Heart right ventricle (tissue), 16 donors: ENCODE results near the gene MCM7. TPM values are rescaled to one million over a fixed set of nuclear protein-coding genes. Genes with fewer than 3 reads are reported as not detected.

ENCODE experiments used
- ATAC-seq, 8 donors: fragments of 200-7000 bp; cut with Tn5 transposase; one replicate each; pipeline ENCODE4 v1.9.1; 2020; ENCODE audit warnings: mild to moderate bottlenecking in 8 of 8, moderate library complexity in 8 of 8, moderate number of reproducible peaks in 1 of 8
- DNase-seq, 2 donors: peaks; one replicate each; pipeline ENCODE4 v3.0.0-alpha.2; 2020
- H3K27ac ChIP-seq, 10 donors: fragments of 200-600 bp; sonication (generic) in 2 of 10; one replicate each; pipeline versions ENCODE4 v1.5.0 to v1.8.0; 2020 to 2022; ENCODE audit warnings: mild to moderate bottlenecking in 3 of 10
- H3K27me3 ChIP-seq, 7 donors: fragments of 200-600 bp; one replicate each; pipeline ENCODE4 v1.8.0; 2021 to 2022; ENCODE audit warnings: mild to moderate bottlenecking in 2 of 7
- H3K36me3 ChIP-seq, 9 donors: fragments of 200-600 bp; sonication (generic) in 1 of 9; one replicate each; pipeline versions ENCODE4 v1.5.0 to v1.8.0; 2020 to 2022; ENCODE audit warnings: mild to moderate bottlenecking in 2 of 9
- H3K4me1 ChIP-seq, 9 donors: fragments of 200-600 bp; sonication (generic) in 1 of 9; one replicate each; pipeline versions ENCODE4 v1.5.0 to v1.8.0; 2020 to 2022; ENCODE audit warnings: mild to moderate bottlenecking in 4 of 9
- H3K4me3 ChIP-seq, 10 donors: fragments of 200-600 bp; sonication (generic) in 2 of 10; one replicate each; pipeline versions ENCODE4 v1.5.0 to v1.8.0; 2020 to 2022; ENCODE audit warnings: mild to moderate bottlenecking in 7 of 10, moderate library complexity in 2 of 10
- H3K9me3 ChIP-seq, 11 donors: fragments of 200-600 bp in 10 of 11; sonication (generic) in 2 of 11; one replicate each; pipeline versions ENCODE4 v1.5.0 to v1.8.0; 2013 to 2022; ENCODE audit warnings: mild to moderate bottlenecking in 2 of 11, control low read depth in 1 of 11, moderate library complexity in 1 of 11
- WGBS, 2 donors: extraction: QIAGEN DNeasy Blood & Tissue Kit; methylation state at CpG; one replicate each; pipeline ENCODE4 v1.1.7; 2013; ENCODE audit warnings: inconsistent platforms in 1 of 2; 5-methylcytosine and 5-hydroxymethylcytosine counted together
- intact Hi-C, 10 donors: fragments of 100-400 bp; cut with DNase I; formaldehyde crosslinking; loops; one replicate each; pipeline versions ENCODE4 v1.11.1 to v1.14.2; 2022
- polyA plus RNA-seq, 2 donors: library from polyadenylated mRNA; stranded (reverse); fragments of 200-250 nt; gene quantifications; one replicate each; pipeline ENCODE4 v1.2.3, GENCODE V29; 2013
- total RNA-seq, 10 donors: library from RNA; stranded (reverse); fragmentation: NEBNext Ultra II Directional in 3 of 10; extraction: Animal tissue kit (Norgen Biotek cat#: 25700) in 3 of 10; gene quantifications; one replicate each; pipeline versions ENCODE4 v1.2.1 to v1.2.4, GENCODE V29; 2021 to 2023
- TF ChIP-seq, protein P1 (sequence below), 9 donors: fragments of 200-600 bp; sonication (generic) in 2 of 9; IDR thresholded peaks; one replicate each; pipeline versions ENCODE4 v1.5.0 to v1.8.0; 2021 to 2022; ENCODE audit warnings: antibody characterized with exemption in 9 of 9, mild to moderate bottlenecking in 5 of 9, moderate library complexity in 1 of 9
- donor health status: Arrhythmogenic right ventricular cardiomyopathy.
- donor health status: ischemic (EF 13 %, LVEDD 7.1; RV severe dilation, severe dysfunction).
- donor health status: healthy with polysubstance abuse.
- donor health status: DM: no; HTN: yes; CAD: no.
- donor health status: DM: no; HTN: no; CAD: no.
- donor health status: ischemic (EF 25% LVEDD 6.9; RV normal size, moderate dysfunction).
- donor health status: ischemic (EF 25% LVEDD 5.7; RV mildly dilated, moderate dysfunction).
- donor health status: healthy.
- donor health status: DM: yes; HTN: yes; CAD: no.
- donor health status: Ischemic cardiomyopathy.
- donor health status: ischemic (EF 35%, LVEDD 5.7; RV mildly dilated, moderate dysfunction).
- donor health status: nonischemic (EF 11% LVEDD 7.7; RV severe dilation, severe dysfunction).
- donor health status: DM: yes; HTN: yes; CAD: no.
- donor health status: PGD.
- donor health status: ischemic (EF 29% LVEDD 5.4; RV normal size, mild dysfunction).
- donor health status: nonischemic (EF 23%, LVEDD 6.1; RV moderate dilation, normal function).

The MCM7 gene
- total and polyA plus RNA-seq, 12 donors, result 11.6 to 30.4 (median 16.5) TPM

DNA sequence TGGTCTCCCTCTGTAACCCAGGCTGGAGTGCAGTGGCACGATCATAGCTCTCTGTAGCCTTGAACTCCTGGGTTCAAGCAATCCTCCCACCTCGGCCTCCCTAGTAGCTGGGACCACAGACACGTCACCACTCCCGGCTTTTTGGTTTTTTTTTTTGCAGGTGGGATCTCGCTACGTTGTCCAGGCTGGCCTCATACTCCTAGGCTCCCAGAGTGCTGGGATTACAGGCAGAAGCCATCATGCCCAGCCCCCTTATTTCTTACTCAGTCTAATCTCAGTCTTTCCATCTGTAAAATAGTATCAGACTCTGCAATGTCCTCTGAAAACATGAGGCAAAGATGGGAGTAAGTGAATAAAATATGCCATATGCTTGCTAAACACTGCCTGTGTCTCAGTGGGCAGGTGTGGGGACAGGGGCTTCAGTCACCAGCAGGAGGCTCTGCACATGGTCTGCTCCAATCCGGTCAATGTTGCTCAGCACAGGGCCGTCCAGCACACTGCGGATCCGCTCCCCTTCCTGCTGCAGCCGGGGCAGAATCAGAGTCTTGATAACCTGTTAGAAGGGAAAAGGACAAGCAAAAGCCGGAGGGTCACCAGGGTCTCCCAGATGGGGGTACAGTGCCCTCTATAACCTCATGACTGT is 8.4 kb upstream of the MCM7 start:
- H3K9me3 ChIP-seq, result no peaks in the 10 kb centered on the region
- H3K4me1 ChIP-seq, result no peaks in the 10 kb centered on the region
- H3K4me3 ChIP-seq, result no peak overlapping the region
- H3K36me3 ChIP-seq, result peaks cover 0 to 99% (median 35%) of the 10 kb centered on the region in 9 donors
- 85 to 87% methylated on average over 12 of the region's 12 CpGs for WGBS, 2 donors
- no peak for DNase-seq
- H3K27me3 ChIP-seq, result no peaks in the 10 kb centered on the region
- H3K27ac ChIP-seq, result no peak overlapping the region
- TF ChIP-seq, protein P1, sequence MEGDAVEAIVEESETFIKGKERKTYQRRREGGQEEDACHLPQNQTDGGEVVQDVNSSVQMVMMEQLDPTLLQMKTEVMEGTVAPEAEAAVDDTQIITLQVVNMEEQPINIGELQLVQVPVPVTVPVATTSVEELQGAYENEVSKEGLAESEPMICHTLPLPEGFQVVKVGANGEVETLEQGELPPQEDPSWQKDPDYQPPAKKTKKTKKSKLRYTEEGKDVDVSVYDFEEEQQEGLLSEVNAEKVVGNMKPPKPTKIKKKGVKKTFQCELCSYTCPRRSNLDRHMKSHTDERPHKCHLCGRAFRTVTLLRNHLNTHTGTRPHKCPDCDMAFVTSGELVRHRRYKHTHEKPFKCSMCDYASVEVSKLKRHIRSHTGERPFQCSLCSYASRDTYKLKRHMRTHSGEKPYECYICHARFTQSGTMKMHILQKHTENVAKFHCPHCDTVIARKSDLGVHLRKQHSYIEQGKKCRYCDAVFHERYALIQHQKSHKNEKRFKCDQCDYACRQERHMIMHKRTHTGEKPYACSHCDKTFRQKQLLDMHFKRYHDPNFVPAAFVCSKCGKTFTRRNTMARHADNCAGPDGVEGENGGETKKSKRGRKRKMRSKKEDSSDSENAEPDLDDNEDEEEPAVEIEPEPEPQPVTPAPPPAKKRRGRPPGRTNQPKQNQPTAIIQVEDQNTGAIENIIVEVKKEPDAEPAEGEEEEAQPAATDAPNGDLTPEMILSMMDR (IDR thresholded peaks at IDR 0.05), result no peak
- intact Hi-C loops, result no loop called here
- ATAC-seq, result no peak

DNA sequence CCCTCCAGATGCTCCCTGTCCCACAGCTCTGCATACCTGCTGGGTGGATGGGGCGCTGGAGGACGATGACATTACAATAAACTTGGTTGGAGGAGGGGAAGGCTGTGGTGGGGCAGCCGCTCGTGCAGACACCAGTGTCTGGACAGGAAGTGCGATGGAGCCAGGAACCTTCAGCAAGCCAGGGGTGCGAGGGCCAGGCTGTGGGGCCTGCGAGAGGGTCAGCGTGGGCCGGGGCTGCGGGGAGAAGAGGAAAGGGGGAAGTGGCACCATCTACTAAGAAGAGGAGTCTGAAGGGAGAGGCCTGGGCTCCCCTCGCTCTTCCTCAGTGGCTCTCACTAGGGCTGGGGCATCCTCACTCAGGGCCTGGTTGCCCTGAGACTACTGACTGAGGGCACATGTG is 6.7 kb upstream of the MCM7 start:
- Histone ChIP-seq H3K4me1 (no peaks in the 10 kb centered on the region), H3K4me3 (no peak overlapping the region), H3K27ac (no peak overlapping the region), H3K36me3 (peaks cover 0 to 100% (median 41%) of the 10 kb centered on the region in 9 donors), H3K9me3 (no peaks in the 10 kb centered on the region), H3K27me3 (no peaks in the 10 kb centered on the region)
- TF ChIP-seq, protein P1 (IDR thresholded peaks at IDR 0.05), result no peak
- DNase-seq (no peak), ATAC-seq (no peak)
- 71 to 77% methylated on average over 11 of the region's 11 CpGs for WGBS, 2 donors
- intact Hi-C loops, result no loop called here

DNA sequence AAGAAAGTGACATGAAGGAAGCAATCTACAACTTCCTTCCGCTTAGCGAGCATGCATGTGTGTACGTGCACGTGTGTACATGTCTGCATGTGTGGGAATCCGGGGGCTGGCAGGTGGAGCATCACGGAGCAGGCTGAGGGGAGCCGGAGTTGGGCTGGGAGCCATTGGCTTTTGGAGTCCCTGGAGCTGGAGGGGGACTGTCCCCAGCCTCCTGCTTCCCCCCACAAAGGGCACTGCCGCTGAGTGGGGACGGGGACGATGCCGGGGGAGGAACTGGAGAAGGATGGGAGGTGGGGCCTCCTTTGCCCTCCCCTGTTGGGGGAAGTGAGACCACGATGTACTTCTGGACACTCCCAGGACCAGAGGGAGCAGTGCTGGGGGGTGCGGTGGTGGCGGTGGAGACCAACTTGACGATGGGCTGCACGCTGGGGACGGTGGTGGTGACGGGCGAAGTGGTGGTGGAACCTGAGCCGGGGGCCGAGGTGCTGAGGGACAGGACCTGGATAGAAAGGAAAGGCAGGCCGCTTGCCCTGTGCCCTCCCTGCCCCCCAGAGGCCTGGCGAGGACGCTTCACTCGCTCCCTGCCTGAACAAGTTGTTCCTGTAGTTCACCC is 6.0 kb upstream of the MCM7 start:
- H3K27ac ChIP-seq, result no peak overlapping the region
- ATAC-seq, result no peak
- no peaks in the 10 kb centered on the region for H3K9me3 ChIP-seq
- 82 to 85% methylated on average over 25 of the region's 25 CpGs for WGBS, 2 donors
- intact Hi-C loops, result no loop called here
- no peaks in the 10 kb centered on the region for H3K27me3 ChIP-seq
- peaks cover 0 to 96% (median 36%) of the 10 kb centered on the region in 9 donors for H3K36me3 ChIP-seq
- DNase-seq, result no peak
- TF ChIP-seq, protein P1 (IDR thresholded peaks at IDR 0.05), result no peak
- no peak overlapping the region for H3K4me3 ChIP-seq
- H3K4me1 ChIP-seq, result peaks cover 0 to 6% (median 4%) of the 10 kb centered on the region in 9 donors

DNA sequence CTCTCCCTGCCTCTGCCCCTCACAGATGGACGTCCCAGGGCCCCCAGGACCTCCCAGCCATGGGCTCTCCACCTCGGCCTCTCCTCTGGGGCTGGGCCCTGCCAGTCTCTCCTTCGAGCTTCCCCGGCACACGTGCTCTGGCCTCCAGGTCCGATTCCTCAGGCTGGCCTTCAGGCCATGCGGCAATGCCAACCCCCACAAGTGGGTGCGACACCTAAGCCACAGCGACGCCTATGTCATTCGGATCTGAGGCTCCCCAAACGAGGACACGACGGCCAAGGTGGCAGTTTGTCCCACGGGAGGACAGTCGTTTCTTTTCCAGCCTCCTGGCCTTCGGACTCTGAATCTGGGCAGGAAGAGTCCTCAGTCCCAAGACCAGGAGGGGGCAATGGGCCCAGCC is 5.4 kb upstream of the MCM7 start:
- Histone ChIP-seq H3K36me3 (peaks cover 0 to 90% (median 30%) of the 10 kb centered on the region in 9 donors), H3K27ac (no peak overlapping the region), H3K4me3 (no peak overlapping the region), H3K4me1 (peaks cover 0 to 10% (median 7%) of the 10 kb centered on the region in 9 donors), H3K27me3 (no peaks in the 10 kb centered on the region), H3K9me3 (no peaks in the 10 kb centered on the region)
- 78 to 84% methylated on average over 17 of the region's 17 CpGs for WGBS, 2 donors
- TF ChIP-seq, protein P1 (IDR thresholded peaks at IDR 0.05), result no peak
- ATAC-seq (no peak), DNase-seq (no peak)
- intact Hi-C loops, result no loop called here
